ENCODE measurements around the gene PGGT1B. TPM values are rescaled to one million over a fixed set of nuclear protein-coding genes. Genes with fewer than 3 reads are reported as not detected.

The PGGT1B gene
- total RNA-seq, 1 experiment from 2014 or later = 48.5 TPM

DNA sequence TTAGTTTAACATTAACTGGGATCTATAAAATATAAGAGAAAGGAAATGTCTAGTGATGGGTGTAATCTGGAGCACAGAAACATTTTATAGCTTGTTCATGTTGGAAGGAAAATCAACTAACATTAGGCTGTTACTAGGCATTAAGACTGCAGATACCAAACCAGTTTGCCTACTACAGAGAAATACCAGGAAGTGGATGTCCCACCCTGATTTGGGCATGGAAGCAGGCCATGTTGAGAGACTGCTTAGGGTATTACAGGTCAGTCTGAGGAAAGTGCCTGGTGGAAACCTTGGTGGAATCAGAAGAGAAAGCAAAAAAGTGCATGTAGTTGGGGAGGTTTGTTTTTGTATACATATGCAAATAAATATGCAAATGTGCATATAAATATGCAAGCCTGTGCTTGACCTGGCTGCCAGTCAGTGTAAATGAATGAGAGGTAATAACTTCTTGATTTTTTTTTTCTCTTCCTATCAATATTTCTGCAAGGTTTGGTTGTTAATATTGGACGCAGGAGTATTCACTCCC, 43.4 kb upstream of the PGGT1B start:
- TF ChIP-seq, protein P1, sequence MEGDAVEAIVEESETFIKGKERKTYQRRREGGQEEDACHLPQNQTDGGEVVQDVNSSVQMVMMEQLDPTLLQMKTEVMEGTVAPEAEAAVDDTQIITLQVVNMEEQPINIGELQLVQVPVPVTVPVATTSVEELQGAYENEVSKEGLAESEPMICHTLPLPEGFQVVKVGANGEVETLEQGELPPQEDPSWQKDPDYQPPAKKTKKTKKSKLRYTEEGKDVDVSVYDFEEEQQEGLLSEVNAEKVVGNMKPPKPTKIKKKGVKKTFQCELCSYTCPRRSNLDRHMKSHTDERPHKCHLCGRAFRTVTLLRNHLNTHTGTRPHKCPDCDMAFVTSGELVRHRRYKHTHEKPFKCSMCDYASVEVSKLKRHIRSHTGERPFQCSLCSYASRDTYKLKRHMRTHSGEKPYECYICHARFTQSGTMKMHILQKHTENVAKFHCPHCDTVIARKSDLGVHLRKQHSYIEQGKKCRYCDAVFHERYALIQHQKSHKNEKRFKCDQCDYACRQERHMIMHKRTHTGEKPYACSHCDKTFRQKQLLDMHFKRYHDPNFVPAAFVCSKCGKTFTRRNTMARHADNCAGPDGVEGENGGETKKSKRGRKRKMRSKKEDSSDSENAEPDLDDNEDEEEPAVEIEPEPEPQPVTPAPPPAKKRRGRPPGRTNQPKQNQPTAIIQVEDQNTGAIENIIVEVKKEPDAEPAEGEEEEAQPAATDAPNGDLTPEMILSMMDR (IDR thresholded peaks at IDR 0.05; ENCODE audit: unreplicated experiment) = no peak
- Mint-ChIP-seq H3K27me3 (ENCODE audit: insufficient read depth, unreplicated experiment) (no peaks in the 10 kb centered on the region), H3K36me3 (ENCODE audit: insufficient read depth, unreplicated experiment) (no peaks in the 10 kb centered on the region), H3K27ac (ENCODE audit: low read depth, unreplicated experiment) (no peak overlapping the region), H3K9me3 (ENCODE audit: unreplicated experiment) (no peaks in the 10 kb centered on the region), H3K4me3 (ENCODE audit: unreplicated experiment) (no peak overlapping the region), H3K4me1 (ENCODE audit: insufficient read depth, unreplicated experiment) (no peaks in the 10 kb centered on the region)
- DNase-seq (ENCODE audit: unreplicated experiment) = no peak
- BruUV-seq (replicated peaks) = no TSS peak
- CTCF ChIA-PET = interaction anchor here (1.4 to 9.8 kb wide), 5 partner anchors 9 to 284 kb away, joined by 3 to 264 read pairs (median 7); partner anchors contain the start of gene FEM1C
- POLR2A ChIA-PET = interaction anchor here (1.0 kb wide), 1 partner anchor 270 kb away, joined by 3 read pairs; no protein-coding TSS in a partner anchor
- intact Hi-C loops (cut with micrococcal nuclease) = no loop called here

GRCh38 chr5:115304496-115304895, 41.8 kb upstream of the PGGT1B start:
- CTCF ChIA-PET = interaction anchor here (0.7 to 9.8 kb wide), 4 partner anchors 8 to 1698 kb away, joined by 3 to 264 read pairs (median 4); partner anchors contain the start of gene CCDC112
- TF ChIP-seq, protein P1 (IDR thresholded peaks at IDR 0.05; ENCODE audit: unreplicated experiment) = no peak
- intact Hi-C loops (cut with micrococcal nuclease) = no loop called here
- POLR2A ChIA-PET = interaction anchor here (0.6 to 1.5 kb wide), 3 partner anchors 8 to 765 kb away, joined by 3 to 4 read pairs (median 4); partner anchors contain the start of gene CCDC112
- H3K4me1 Mint-ChIP-seq (ENCODE audit: insufficient read depth, unreplicated experiment) = no peaks in the 10 kb centered on the region
- no peak overlapping the region for H3K27ac Mint-ChIP-seq (ENCODE audit: low read depth, unreplicated experiment)
- no peak for DNase-seq (ENCODE audit: unreplicated experiment)
- H3K27me3 Mint-ChIP-seq (ENCODE audit: insufficient read depth, unreplicated experiment) = no peaks in the 10 kb centered on the region
- no peak overlapping the region for H3K4me3 Mint-ChIP-seq (ENCODE audit: unreplicated experiment)
- H3K9me3 Mint-ChIP-seq (ENCODE audit: unreplicated experiment) = no peaks in the 10 kb centered on the region
- H3K36me3 Mint-ChIP-seq (ENCODE audit: insufficient read depth, unreplicated experiment) = no peaks in the 10 kb centered on the region
- no TSS peak for BruUV-seq (replicated peaks)

GRCh38 chr5:115298811-115299210, 36.1 kb upstream of the PGGT1B start:
- DNase-seq (ENCODE audit: unreplicated experiment) = no peak
- intact Hi-C loops (cut with micrococcal nuclease) = no loop called here
- no peaks in the 10 kb centered on the region for H3K27me3 Mint-ChIP-seq (ENCODE audit: insufficient read depth, unreplicated experiment)

DNA sequence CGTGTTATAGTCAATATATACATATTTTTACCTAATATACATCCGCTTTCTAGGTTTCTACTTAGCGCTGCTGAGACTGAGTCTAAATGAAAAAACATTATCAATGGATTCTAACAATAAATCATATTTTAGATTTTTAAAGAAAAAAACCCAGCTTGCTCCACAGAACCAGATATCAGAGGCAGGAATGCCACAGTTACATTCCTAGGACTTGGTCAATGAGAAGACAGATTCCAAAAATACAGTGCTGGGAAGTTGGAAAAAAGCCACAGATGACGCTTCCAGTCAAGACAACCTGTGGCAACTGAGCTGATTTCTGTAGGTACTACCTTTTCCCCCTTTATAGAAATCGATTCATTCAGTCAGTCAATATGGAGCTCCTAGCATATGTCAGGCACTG, 34.4 kb upstream of the PGGT1B start:
- BruUV-seq (replicated peaks) = no TSS peak
- Mint-ChIP-seq H3K9me3 (ENCODE audit: unreplicated experiment) (no peaks in the 10 kb centered on the region), H3K27me3 (ENCODE audit: insufficient read depth, unreplicated experiment) (no peaks in the 10 kb centered on the region), H3K27ac (ENCODE audit: low read depth, unreplicated experiment) (no peak overlapping the region), H3K4me1 (ENCODE audit: insufficient read depth, unreplicated experiment) (peaks cover 17% of the 10 kb centered on the region), H3K4me3 (ENCODE audit: unreplicated experiment) (no peak overlapping the region), H3K36me3 (ENCODE audit: insufficient read depth, unreplicated experiment) (no peaks in the 10 kb centered on the region)
- CTCF ChIA-PET = interaction anchor here (0.6 to 2.2 kb wide), 5 partner anchors 9 to 278 kb away, joined by 3 to 14 read pairs (median 5); no protein-coding TSS in a partner anchor
- intact Hi-C loops (cut with micrococcal nuclease) = no loop called here
- peak; percentile 23 for DNase-seq (ENCODE audit: unreplicated experiment)
- TF ChIP-seq, protein P1 (IDR thresholded peaks at IDR 0.05; ENCODE audit: unreplicated experiment) = no peak
- POLR2A ChIA-PET = interaction anchor here (0.7 to 1.5 kb wide), 6 partner anchors 8 to 338 kb away, joined by 3 to 6 read pairs (median 4); partner anchors contain the start of genes FEM1C and PGGT1B

More at GRCh38 chr5:115298811-115299210, 36.1 kb upstream of the PGGT1B start:
- Mint-ChIP-seq H3K4me1 (ENCODE audit: insufficient read depth, unreplicated experiment) (peaks cover 17% of the 10 kb centered on the region), H3K36me3 (ENCODE audit: insufficient read depth, unreplicated experiment) (no peaks in the 10 kb centered on the region), H3K9me3 (ENCODE audit: unreplicated experiment) (no peaks in the 10 kb centered on the region), H3K4me3 (ENCODE audit: unreplicated experiment) (no peak overlapping the region), H3K27ac (ENCODE audit: low read depth, unreplicated experiment) (no peak overlapping the region)
- CTCF ChIA-PET = no interaction called here
- POLR2A ChIA-PET = interaction anchor here (0.7 kb wide), 1 partner anchor 263 kb away, joined by 3 read pairs; no protein-coding TSS in a partner anchor
- BruUV-seq (replicated peaks) = no TSS peak
- TF ChIP-seq, protein P1 (IDR thresholded peaks at IDR 0.05; ENCODE audit: unreplicated experiment) = no peak
